MM.1S (cell line): ENCODE results near the gene SLC38A10.

ENCODE experiments used
- DNase-seq: peaks from one replicate; pipeline ENCODE4 v3.0.0-alpha.2; 2015
- H2AFZ ChIP-seq: fragments of 300-600 bp; sonication (generic); 2 replicates; pipeline ENCODE4 v1.6.0; 2016; ENCODE audit warnings: antibody characterized with exemption, low read length
- H3F3A ChIP-seq: fragments of 300-600 bp; sonication (generic); 2 replicates; pipeline ENCODE4 v1.6.1; 2016; ENCODE audit warnings: mild to moderate bottlenecking, antibody characterized with exemption, low read length, moderate library complexity, mixed read lengths; ENCODE audit not compliant: insufficient read depth
- H3K27ac ChIP-seq: fragments of 300-600 bp; sonication (generic); 2 replicates; pipeline ENCODE4 v1.5.1; 2016; ENCODE audit warnings: mild to moderate bottlenecking, low read length
- H3K27me3 ChIP-seq: fragments of 300-600 bp; sonication (generic); replicated peaks from 2 replicates; pipeline ENCODE4 v1.6.0; 2016; ENCODE audit warnings: low read length; ENCODE audit not compliant: insufficient read depth
- H3K36me3 ChIP-seq: fragments of 300-600 bp; sonication (generic); replicated peaks from 2 replicates; pipeline ENCODE4 v1.6.1; 2016; ENCODE audit warnings: mild to moderate bottlenecking, low read length, mixed read lengths; ENCODE audit not compliant: insufficient read depth
- H3K4me1 ChIP-seq: fragments of 300-600 bp; sonication (generic); 2 replicates; pipeline ENCODE4 v1.6.1; 2016; ENCODE audit warnings: low read length, mixed read lengths
- H3K4me2 ChIP-seq: fragments of 300-600 bp; sonication (generic); 2 replicates; pipeline ENCODE4 v1.6.0; 2016; ENCODE audit warnings: low read depth, low read length
- H3K4me3 ChIP-seq: fragments of 300-600 bp; sonication (generic); 2 replicates; pipeline ENCODE4 v1.5.1; 2016; ENCODE audit warnings: low read length, mixed read lengths
- H3K79me2 ChIP-seq: fragments of 300-600 bp; sonication (generic); 2 replicates; pipeline ENCODE4 v1.6.1; 2016; ENCODE audit warnings: mixed run types, low read length, mixed read lengths
- H3K9ac ChIP-seq: fragments of 300-600 bp; sonication (generic); 2 replicates; pipeline ENCODE4 v1.6.1; 2016; ENCODE audit warnings: low read length, mixed read lengths
- H3K9me2 ChIP-seq: fragments of 300-600 bp; sonication (generic); replicated peaks from 2 replicates; pipeline ENCODE4 v1.6.1; 2016; ENCODE audit warnings: mild to moderate bottlenecking, low read length, mixed read lengths; ENCODE audit not compliant: insufficient read depth
- H3K9me3 ChIP-seq: fragments of 300-600 bp; sonication (generic); replicated peaks from 2 replicates; pipeline ENCODE4 v1.6.1; 2016; ENCODE audit warnings: mild to moderate bottlenecking, low read length, mixed read lengths; ENCODE audit not compliant: insufficient read depth
- H4K20me1 ChIP-seq: fragments of 300-600 bp; sonication (generic); 2 replicates; pipeline ENCODE4 v1.6.1; 2016; ENCODE audit warnings: mild to moderate bottlenecking, low read length, moderate library complexity, mixed read lengths; ENCODE audit not compliant: insufficient read depth
- CTCF ChIP-seq: fragments of 300-600 bp; sonication (generic); IDR thresholded peaks from 2 replicates; pipeline ENCODE4 v1.5.1; 2016; ENCODE audit warnings: antibody characterized with exemption, low read length, mixed read lengths
- EZH2 ChIP-seq: fragments of 300-600 bp; sonication (generic); optimal IDR thresholded peaks from 2 replicates; pipeline ENCODE3; 2017; ENCODE audit warnings: low read depth, mild to moderate bottlenecking, antibody characterized with exemption, low read length, mixed read lengths
- EZH2phosphoT487 ChIP-seq: fragments of 300-600 bp; sonication (generic); IDR thresholded peaks from 2 replicates; pipeline ENCODE4 v1.6.1; 2018; ENCODE audit warnings: antibody characterized with exemption, low read length

SLC38A10 gene

DNA sequence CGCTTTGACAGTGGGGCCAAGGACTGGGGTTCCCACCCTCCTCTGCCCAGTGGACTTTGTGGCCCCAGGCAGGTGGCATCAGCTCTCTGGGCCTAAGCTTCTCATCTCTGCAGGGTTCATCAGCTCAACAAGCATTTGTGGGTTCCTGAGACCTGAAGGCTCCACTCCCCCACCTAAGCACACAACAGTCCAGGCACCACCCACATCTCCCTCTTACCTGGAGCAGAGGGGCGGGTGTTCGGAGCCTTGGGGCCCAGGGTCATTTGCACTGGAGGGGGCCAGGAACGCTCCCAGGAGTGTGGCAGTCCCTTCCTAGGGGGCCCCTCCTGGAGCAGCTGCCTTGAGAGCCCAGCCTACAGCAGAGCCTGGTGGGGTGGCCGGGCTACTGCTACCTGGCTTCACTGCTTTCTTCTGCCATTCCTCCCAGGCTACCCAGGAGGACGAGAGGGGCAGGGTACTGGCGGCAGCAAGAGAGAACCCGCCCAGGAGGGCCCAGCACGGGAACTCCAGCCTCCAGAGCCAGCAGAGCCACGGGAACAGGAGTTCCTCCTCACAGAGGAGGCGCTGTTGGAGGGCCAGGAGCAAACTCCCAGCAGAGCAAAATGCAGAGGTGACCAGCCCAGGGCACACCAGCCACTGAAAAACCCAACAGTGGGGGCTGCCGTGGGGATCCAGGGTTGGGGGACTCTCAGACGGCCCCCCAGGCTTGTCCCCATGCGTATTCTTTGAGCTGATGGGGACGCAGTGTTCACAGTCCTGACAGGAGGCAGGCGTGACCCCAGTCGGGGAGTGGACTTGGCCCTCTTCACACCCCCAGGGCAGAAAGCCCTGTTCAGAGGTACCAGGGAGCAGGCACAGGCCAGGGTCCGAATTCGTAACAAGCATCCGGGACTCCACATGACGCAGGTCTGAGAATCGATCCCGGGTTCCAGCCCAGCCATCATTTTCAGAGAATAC is 35.1 kb upstream of the SLC38A10 start:
- peak overlapping the region; percentile 24 for H2AFZ ChIP-seq
- peak overlapping the region; percentile 23; the same call in 1 of the 2 replicates for H3K9ac ChIP-seq
- peaks cover 55% of the 10 kb centered on the region for H3K27me3 ChIP-seq
- H3K9me3 ChIP-seq: no peaks in the 10 kb centered on the region
- H3K79me2 ChIP-seq: no peaks in the 10 kb centered on the region
- H3K9me2 ChIP-seq: no peaks in the 10 kb centered on the region
- no peak overlapping the region for H3K4me3 ChIP-seq
- H3K4me2 ChIP-seq: peak overlapping the region; percentile 37; the same call in 1 of the 2 replicates
- peaks cover 9% of the 10 kb centered on the region; the same call in 1 of the 2 replicates for H3F3A ChIP-seq
- peak overlapping the region; percentile 37; the same call in 1 of the 2 replicates for H3K27ac ChIP-seq
- no peaks in the 10 kb centered on the region for H4K20me1 ChIP-seq
- no peaks in the 10 kb centered on the region for H3K36me3 ChIP-seq
- H3K4me1 ChIP-seq: peaks cover 23% of the 10 kb centered on the region
- no peak for DNase-seq
- TF ChIP-seq CTCF: no peak
- no peak for TF ChIP-seq EZH2
- no peak for TF ChIP-seq EZH2phosphoT487

DNA sequence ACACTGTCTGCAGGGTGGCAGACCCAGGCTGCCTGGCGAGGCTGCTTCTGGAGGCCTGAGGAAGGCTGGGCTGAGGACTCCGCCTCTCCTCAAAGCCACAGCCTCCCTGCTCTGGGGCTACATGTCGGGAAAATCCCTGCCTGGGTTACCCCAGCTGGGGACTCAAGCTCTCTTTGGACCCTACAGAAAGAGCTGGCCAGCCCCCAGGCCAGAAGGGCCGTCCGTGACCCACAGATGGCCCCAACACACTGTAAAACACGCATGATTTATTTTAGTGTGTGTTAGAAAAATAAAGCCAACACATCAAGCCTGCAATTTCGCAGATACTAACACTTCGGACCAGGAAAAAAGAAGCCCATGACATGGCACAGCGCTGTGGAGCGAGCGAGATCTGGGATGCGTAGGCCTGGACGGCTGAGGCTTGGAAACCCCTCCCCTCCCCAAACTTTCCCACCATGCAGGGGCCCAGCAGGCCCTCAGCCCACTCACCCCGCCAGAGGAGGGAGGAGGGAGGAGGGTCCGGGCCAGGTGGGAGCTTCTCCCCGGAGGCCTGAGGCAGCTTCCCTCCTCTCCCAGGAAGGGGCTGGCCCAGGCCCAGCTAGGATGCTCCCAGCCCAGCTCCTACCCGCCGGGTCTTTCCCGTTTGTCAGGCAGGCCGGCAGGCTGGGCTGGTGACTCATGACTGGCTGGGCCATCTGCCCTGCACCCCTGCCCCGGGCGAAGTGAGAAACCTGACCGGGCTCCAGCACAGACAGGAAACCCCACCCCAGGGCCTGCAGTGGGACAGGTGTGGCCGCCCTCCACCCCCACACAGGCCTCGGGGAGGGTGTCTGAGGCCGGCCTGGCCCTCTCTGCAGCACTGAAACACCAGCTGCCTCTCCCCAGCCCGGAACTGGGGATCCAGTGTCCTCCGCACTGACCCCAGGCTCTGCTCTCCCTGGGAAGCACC is 34.1 kb upstream of the SLC38A10 start:
- Histone ChIP-seq H4K20me1 (no peaks in the 10 kb centered on the region), H3F3A (peaks cover 9% of the 10 kb centered on the region; the same call in 1 of the 2 replicates), H3K36me3 (no peaks in the 10 kb centered on the region), H3K4me1 (peaks cover 23% of the 10 kb centered on the region), H3K79me2 (no peaks in the 10 kb centered on the region), H3K4me2 (peak overlapping the region; percentile 37), H3K27me3 (peaks cover 51% of the 10 kb centered on the region), H3K9me2 (no peaks in the 10 kb centered on the region), H3K9me3 (no peaks in the 10 kb centered on the region), H2AFZ (peak overlapping the region; percentile 24), H3K27ac (peak overlapping the region; percentile 37; the same call in 1 of the 2 replicates), H3K4me3 (no peak overlapping the region), H3K9ac (peak overlapping the region; percentile 23; the same call in 1 of the 2 replicates)
- peak; percentile 81 for DNase-seq
- TF ChIP-seq CTCF (no peak), EZH2phosphoT487 (no peak), EZH2 (no peak)

DNA sequence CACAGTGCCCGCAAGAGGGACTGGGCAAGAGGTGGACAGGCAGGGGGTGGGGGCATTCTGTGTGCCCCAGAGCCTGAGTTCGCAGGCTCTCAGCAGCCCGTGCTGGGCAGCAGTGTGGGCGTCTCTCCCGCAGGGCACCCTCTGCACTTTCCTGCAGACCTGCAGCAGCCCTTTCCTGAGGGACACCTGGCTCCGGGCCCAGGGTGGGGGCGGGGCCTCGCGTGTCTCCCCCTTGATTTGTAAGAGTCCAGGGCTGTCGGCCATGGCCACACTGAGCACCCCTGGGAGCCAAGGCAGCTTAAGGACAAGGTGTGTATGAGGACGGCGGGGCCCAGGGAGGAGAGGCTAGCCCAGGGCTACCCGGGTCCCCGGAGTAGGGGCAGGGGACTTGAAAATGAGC is 33.4 kb upstream of the SLC38A10 start:
- H4K20me1 ChIP-seq: no peaks in the 10 kb centered on the region
- no peaks in the 10 kb centered on the region for H3K9me3 ChIP-seq
- no peak overlapping the region for H3K9ac ChIP-seq
- H3K9me2 ChIP-seq: no peaks in the 10 kb centered on the region
- no peaks in the 10 kb centered on the region for H3K79me2 ChIP-seq
- no peaks in the 10 kb centered on the region for H3K36me3 ChIP-seq
- no peak for TF ChIP-seq EZH2
- H3K4me2 ChIP-seq: no peak overlapping the region
- H3K4me3 ChIP-seq: no peak overlapping the region
- H2AFZ ChIP-seq: no peak overlapping the region
- peaks cover 48% of the 10 kb centered on the region for H3K27me3 ChIP-seq
- H3K27ac ChIP-seq: no peak overlapping the region
- no peak for DNase-seq
- H3F3A ChIP-seq: peaks cover 9% of the 10 kb centered on the region; the same call in 1 of the 2 replicates
- peaks cover 23% of the 10 kb centered on the region for H3K4me1 ChIP-seq
